DMS153 treated with DMSO at 0.1 percent for 48 hours (cell line): ENCODE results near the gene CBFA2T2.
"Not testable (repeated sequence)": the region's sequence is repeated elsewhere in the genome, so short reads cannot be mapped to it uniquely, and the experiment has no call there.

Experiments
- DNase-seq: peaks from one replicate; lab custom pipeline; 2025; ENCODE audit not compliant: unreplicated experiment; lab: John Stamatoyannopoulos, UW

The CBFA2T2 gene

GRCh38 chr20:33621717-33622400 lies 132.0 kb downstream of the CBFA2T2 start:
- no peak for DNase-seq

DNA sequence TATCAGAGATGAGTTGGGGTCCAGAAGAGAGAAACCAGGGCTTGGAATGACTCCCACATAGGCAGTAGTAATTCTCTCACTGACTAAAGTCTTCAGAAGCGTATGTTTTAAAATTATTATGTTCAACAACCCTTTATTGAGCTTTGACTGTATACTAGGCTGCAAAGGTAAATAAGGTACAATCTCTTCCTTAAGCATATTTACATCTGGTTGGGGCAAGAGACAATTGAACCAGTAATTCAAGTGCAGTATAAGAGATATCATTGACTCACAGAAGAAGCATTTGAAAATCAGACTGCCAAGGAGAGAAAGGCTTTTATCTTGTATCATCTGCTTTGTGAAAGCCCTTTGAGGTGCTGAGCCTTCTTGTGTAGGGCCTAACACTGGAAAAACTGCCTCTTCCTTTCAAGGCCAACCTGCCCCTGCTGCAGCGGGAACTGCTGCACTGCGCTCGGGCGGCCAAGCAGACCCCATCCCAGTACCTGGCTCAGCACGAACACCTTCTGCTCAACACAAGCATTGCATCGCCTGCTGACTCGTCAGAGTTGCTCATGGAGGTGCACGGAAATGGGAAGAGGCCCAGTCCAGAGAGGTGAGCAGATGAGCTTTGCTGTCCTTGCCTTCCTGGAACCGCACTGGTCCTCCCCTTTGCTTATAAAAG lies 132.9 kb downstream of the CBFA2T2 start:
- no peak for DNase-seq

DNA sequence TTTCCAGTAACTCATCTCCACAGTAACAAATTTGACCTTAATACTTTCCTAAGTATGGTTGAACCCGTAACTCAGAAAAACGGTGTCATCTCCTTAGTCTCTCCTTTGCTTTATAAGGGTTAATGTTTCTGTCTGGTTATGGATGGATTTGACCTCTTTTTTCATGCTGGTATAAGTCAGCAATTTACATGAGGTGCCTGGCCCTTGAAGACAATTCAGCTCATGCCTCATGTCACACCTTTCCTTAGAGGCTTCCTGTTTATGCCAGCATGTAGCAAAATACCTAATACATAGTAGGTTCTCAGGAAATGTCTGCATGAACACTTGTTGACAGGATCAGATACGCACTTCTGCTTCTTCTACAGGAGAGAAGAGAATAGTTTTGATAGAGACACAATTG lies 134.5 kb downstream of the CBFA2T2 start:
- DNase-seq = no peak

GRCh38 chr20:33626190-33626589 lies 136.3 kb downstream of the CBFA2T2 start:
- DNase-seq = no peak

DNA sequence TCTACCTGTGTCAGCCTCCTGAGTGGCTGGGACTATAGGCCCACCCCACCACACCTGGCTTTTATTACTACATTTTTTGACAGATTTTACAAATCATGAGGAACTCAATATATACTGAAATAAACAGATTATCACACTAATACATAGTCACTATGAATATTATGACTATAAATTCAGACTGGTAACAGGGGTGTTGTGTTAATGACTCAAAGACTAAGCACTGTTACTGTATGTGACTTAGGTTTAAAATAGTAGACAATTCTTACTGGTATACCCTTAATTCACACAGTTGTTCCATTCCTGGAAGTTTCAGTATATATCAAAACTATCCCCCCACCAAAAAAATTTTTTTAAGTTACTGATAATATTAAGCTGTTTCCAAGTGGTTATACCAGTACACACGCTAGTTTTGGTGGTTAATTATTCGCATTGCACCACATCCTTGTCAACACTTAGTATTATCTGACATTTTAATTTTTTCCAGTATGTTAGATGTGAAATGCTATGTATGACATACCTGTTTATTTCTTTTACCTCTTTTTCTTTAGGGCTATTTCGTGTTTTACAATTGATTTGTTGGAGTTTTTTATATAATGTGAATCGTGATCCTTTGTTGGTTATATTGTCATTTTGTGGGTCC lies 137.8 kb downstream of the CBFA2T2 start:
- no peak for DNase-seq

DNA sequence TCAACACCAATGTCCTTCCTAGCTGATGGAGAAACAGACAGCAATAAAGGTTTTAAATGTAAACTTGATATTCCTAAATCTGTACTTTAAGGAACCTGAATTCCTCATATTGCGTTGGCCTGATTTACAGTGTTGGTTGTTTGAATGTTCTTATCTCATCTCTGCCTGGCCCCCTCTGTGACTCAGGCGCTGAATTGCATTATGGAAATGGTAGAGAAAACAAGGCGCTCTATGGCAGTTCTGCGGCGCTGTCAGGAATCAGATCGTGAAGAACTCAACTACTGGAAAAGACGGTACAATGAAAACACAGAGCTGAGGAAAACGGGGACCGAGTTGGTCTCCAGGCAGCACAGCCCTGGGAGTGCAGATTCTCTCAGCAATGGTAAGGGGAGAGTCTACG lies 139.6 kb downstream of the CBFA2T2 start:
- no peak for DNase-seq

- no peak for DNase-seq
These were observed 140.1 kb downstream of the CBFA2T2 start for GRCh38 chr20:33629979-33630378.

DNA sequence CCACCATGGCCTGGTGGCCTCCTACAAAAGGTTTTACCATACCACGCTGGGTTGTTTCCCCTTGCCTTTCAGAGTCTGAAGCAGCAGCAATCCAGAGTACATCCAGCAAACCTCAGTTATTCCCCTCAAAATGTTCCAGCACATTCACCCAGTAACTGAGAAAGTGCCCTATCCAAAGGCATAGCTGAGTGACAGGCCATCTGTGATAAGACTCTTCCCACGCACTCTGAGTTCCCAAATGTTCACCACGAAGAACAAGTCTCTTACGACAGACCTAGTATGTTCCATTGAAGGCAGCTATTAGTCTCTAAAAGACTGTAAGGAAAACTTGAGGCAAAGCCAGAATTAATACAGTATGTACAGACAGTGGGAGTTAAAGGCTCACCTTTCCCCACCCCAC lies 140.6 kb downstream of the CBFA2T2 start:
- DNase-seq = no peak

- DNase-seq = not testable (repeated sequence)
These were observed 142.0 kb downstream of the CBFA2T2 start for GRCh38 chr20:33631910-33632309.

- no peak for DNase-seq
These were observed 145.4 kb downstream of the CBFA2T2 start for GRCh38 chr20:33635341-33635740.

- DNase-seq = no peak
These were observed 146.9 kb downstream of the CBFA2T2 start for GRCh38 chr20:33636776-33637175.

GRCh38 chr20:33640287-33640686 lies 150.4 kb downstream of the CBFA2T2 start:
- no peak for DNase-seq

DNA sequence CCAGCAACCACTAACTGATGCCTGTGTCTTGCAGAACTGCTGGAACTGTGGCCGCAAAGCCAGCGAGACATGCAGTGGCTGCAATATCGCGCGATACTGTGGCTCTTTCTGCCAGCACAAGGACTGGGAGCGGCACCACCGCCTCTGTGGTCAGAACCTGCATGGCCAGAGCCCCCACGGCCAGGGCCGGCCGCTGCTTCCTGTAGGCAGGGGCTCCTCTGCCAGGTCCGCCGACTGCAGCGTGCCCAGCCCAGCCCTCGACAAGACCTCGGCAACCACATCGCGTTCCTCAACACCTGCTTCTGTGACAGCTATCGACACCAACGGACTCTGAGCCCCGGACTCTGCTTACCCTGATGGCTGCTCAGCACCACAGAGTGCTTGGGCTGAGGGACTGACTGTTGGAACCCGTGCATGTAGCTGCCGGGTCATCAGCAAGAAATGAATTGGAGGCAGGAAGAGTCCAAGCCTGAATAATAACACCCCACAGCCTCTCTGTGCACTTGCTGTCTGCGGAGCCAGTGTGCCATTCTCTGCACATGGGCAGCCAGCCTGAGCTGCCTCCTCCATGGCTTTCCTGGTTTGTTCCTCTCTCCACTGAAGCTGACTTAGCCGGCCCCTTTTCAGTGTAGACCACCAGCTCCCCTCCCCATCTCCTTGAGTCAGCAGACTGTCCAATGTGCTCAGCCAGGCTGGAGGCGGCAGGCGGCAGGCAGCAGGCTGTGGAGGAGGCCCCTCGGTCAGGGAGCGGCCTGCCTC lies 154.6 kb downstream of the CBFA2T2 start:
- DNase-seq = no peak

- DNase-seq = no peak
These were observed 155.1 kb downstream of the CBFA2T2 start for GRCh38 chr20:33645072-33645358.

DNA sequence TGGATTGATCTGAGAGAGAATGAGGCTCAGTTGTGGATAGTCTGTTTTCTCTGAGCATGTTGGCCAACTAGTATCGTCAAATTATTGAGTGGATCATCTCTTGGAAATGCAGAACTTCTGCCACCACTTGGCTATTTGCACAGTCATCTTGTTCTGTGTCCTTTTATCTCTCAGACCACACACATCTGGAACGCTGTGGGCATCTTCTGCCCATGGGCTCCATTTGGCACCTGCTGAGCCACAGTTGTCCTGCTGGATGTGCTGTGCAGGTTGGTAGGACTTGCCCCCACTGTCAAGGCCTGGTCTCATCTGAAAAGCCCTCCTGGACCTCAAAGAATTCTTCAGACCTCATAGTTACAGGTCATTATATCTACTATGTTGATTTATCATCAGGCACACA lies 155.5 kb downstream of the CBFA2T2 start:
- no peak for DNase-seq

DNA sequence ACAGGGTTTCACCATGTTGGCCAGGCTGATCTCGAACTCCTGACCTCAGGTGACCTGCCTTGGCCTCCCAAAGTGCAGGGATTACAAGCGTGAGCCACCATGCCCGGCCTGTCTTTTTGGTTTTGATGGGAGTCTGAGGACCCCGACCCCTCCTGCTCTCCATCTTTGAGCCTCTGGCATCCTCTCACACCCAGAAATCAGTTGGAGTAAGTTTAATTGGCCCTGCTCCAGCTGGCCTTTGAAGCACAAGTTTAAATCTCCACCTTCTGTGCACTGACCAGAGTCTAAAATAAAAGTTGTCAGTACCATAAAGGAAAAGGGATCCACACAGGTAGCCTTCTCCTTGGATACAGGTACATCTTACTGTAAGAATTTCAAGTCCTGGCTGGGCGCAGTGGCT lies 156.3 kb downstream of the CBFA2T2 start:
- DNase-seq = no peak

DNA sequence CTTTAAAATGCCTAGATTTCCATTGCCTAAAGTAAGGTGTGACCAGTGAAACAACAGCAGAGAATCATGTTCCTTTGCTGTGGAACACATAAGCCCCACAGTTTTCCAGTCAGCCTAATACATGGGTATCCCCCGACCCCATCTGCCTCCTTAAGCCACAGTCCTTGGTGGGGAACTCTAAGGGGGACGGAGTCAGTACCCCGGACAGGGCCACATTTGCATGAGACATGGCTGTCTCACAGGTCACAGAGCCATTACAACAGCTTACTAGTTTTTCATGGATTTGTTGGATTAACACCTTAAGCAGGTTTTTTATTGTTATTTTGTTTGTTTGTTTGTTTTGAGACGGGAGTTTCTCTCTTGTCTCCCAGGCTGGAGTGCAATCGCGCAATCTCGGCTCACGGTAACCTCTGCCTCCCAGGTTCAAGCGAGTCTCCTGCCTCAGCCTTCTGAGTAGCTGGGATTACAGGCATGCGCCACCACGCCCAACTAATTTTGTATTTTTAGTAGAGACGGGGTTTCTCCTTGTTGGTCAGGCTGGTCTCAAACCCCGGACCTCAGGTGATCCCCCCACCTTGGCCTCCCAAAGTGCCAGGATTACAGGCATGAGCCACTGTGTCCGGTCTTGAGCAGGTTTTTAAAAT lies 157.2 kb downstream of the CBFA2T2 start:
- not testable (repeated sequence) for DNase-seq

DNA sequence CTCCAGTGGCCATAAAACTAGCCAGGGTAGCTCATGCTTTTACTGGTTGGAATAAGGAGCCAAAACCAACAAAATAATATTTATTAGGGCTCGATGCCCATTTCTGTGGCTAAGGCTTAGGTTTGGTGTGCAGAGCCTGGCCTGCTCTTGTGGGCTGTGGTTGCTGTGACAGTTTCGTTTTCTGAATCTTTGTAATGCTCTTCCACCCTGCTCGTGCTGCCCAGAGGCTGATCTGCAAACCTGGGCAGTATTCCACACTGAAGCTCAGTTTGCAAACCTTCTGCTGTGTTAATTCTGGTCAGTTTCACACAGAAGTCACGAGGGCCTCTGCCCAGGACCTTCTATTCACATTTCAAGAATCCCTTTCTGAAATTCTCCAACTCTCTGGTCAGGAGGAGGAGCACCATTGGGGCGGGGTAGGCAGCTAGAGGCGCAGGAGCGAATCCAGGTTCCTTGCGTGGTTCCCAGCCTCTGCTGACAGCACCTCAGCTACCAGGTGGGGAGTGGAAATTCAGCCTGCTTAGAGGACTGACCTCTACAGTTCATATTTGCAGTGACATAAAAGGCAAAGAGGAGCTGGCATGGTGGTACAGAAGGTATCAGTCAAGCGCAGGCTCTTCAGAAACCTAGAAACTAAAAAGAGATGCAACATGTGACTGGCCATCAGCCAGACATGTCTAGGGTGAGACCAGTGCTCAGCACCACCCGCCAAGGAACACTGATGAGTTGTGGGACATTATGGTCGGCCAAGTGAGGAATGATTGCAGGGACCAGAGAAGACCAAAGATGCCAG lies 157.9 kb downstream of the CBFA2T2 start:
- no peak for DNase-seq

- DNase-seq = no peak
These were observed 158.6 kb downstream of the CBFA2T2 start for GRCh38 chr20:33648396-33649004.

- DNase-seq = peak; percentile 34
These were observed 159.3 kb downstream of the CBFA2T2 start for GRCh38 chr20:33649201-33649681.
